GM12891 (cell line): ENCODE data around the gene POU2F1.

Experiments used
- POLR2A ChIP-seq: IDR thresholded peaks from 2 replicates; pipeline ENCODE4 v1.6.1; 2011; ENCODE audit warnings: low read depth, low read length, control low read depth
- POLR2AphosphoS5 ChIP-seq: IDR thresholded peaks from 2 replicates; pipeline ENCODE4 v1.6.1; 2011; ENCODE audit warnings: low read depth, low read length, control low read depth
- TAF1 ChIP-seq: IDR thresholded peaks from 2 replicates; pipeline ENCODE4 v1.6.1; 2011; ENCODE audit warnings: low read depth, low read length, control low read depth

- TF ChIP-seq TAF1 = no peak
- no peak for TF ChIP-seq POLR2AphosphoS5
- no peak for TF ChIP-seq POLR2A
These were observed 199.8 kb downstream of the POU2F1 start for GRCh38 chr1:167420510-167420909.
